ENCODE measurements around the gene WDR77. TPM values are rescaled to one million over a fixed set of nuclear protein-coding genes. Genes with fewer than 3 reads are reported as not detected.

WDR77 gene
- total and polyA plus RNA-seq, 2 of the 13 experiments (the other 11 are each of a cell fraction or from before 2014, with no cell fraction given), result 90.6 to 108 TPM

DNA sequence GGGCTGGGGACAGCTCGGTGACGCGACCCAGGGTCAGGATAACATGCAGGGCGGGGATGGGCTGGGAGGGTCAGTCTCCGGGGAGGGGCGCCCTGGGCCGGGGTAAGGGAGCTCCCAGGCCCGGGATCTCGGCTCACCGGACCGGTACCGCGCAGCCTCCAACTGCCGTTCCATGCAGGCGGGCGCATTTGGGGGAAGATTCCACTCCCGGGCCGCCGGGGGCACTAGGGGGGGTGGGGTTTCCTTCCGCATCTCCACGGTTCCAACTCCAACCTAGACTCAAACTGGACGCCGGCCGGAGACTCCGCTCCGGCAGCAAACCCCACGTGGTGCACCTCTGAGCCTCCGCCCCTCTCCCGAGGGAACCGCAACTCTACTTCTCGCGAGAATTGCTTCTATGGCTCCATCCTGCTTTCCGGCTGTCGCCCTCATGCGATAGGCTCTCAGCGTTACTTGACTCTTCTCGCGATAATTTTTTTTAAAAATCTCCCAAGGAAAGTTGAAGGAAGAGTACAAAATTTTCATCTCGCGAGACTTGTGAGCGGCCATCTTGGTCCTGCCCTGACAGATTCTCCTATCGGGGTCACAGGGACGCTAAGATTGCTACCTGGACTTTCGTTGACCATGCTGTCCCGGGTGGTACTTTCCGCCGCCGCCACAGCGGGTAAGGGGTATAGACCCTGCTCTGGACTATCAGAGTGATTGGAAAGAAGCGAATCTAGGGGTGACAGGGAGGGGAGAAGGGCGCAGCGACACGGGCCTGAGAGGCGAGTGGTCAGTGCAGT is at the start of gene WDR77, which contains the start of gene ATP5PB (continued):
- TF ChIP-seq ZSCAN20 (CRISPR knock-in tag; IDR thresholded peaks at IDR 0.05; ENCODE audit: borderline replicate concordance), result peak; percentile 39; the same call in 1 of the 2 replicates
- no peak for TF ChIP-seq HMG20A (CRISPR knock-in tag; IDR thresholded peaks at IDR 0.05; ENCODE audit: borderline replicate concordance)
- TF ChIP-seq POLR2AphosphoS5 (IDR thresholded peaks at IDR 0.05; ENCODE audit: low read depth, low read length), result peak; percentile 85
- 0 out of 2 replicates have a peak, but pooled peaks have one; percentile 28 for TF ChIP-seq AHR (CRISPR knock-in tag; IDR thresholded peaks at IDR 0.05)
- peak; percentile 64 for TF ChIP-seq RBFOX2 (IDR thresholded peaks at IDR 0.05; ENCODE audit: low read depth, low read length)
- TF ChIP-seq KLF11 (CRISPR knock-in tag; IDR thresholded peaks at IDR 0.05), result 0 out of 2 replicates have a peak, but pooled peaks have one; percentile 24
- no peak for TF ChIP-seq ZNF737 (CRISPR knock-in tag; IDR thresholded peaks at IDR 0.05; ENCODE audit: borderline replicate concordance)
- TF ChIP-seq ISL2 (CRISPR knock-in tag; IDR thresholded peaks at IDR 0.05), result peak; percentile 40; the same call in 1 of the 2 replicates
- no peak for TF ChIP-seq SOX13 (IDR thresholded peaks at IDR 0.05)
- TF ChIP-seq SOX13 (CRISPR knock-in tag; conservative IDR thresholded peaks at IDR 0.05 in 1 of 2, IDR thresholded peaks at IDR 0.05 in 1 of 2), result 0 out of 4 replicates have a peak, but pooled peaks of 1 of the 2 experiments have one; percentile 7
- peak; percentile 55; the same call in 1 of the 2 replicates for TF ChIP-seq ZNF589 (CRISPR knock-in tag; conservative IDR thresholded peaks at IDR 0.05)
- TF ChIP-seq KLF9 (CRISPR knock-in tag; IDR thresholded peaks at IDR 0.05; ENCODE audit: low read depth), result peak; percentile 84
- TF ChIP-seq GZF1 (CRISPR knock-in tag; IDR thresholded peaks at IDR 0.05), result 0 out of 2 replicates have a peak, but pooled peaks have one; percentile 35
- TF ChIP-seq IKZF4 (CRISPR knock-in tag; IDR thresholded peaks at IDR 0.05; ENCODE audit: borderline replicate concordance, low read depth, not compliant biosample characterization), result no peak
- TF ChIP-seq ATF3 (CRISPR knock-in tag; IDR thresholded peaks at IDR 0.05), result no peak
- TF ChIP-seq NR2F2 (IDR thresholded peaks at IDR 0.05; ENCODE audit: borderline replicate concordance, low read depth), result 0 out of 2 replicates have a peak, but pooled peaks have one; percentile 14
- peak; percentile 38; the same call in 1 of the 2 replicates for TF ChIP-seq JUNB (CRISPR knock-in tag; IDR thresholded peaks at IDR 0.05; ENCODE audit: borderline replicate concordance)
- TF ChIP-seq NFRKB (IDR thresholded peaks at IDR 0.05), result peak; percentile 48; the same call in 1 of the 2 replicates
- TF ChIP-seq TCF7L2 (IDR thresholded peaks at IDR 0.05; ENCODE audit: low read depth, low read length), result no peak
- TF ChIP-seq HNRNPL (IDR thresholded peaks at IDR 0.05; ENCODE audit: low read depth, low read length), result no peak
- TF ChIP-seq ZNF205 (CRISPR knock-in tag; IDR thresholded peaks at IDR 0.05), result peak; percentile 65; the same call in 1 of the 2 replicates
- peak; percentile 58 to 79; a peak in 3 of 4 replicates for TF ChIP-seq HMGXB4 (CRISPR knock-in tag; IDR thresholded peaks at IDR 0.05; ENCODE audit: borderline replicate concordance in 1 of 2, low read depth in 1 of 2)
- TF ChIP-seq, protein P1, sequence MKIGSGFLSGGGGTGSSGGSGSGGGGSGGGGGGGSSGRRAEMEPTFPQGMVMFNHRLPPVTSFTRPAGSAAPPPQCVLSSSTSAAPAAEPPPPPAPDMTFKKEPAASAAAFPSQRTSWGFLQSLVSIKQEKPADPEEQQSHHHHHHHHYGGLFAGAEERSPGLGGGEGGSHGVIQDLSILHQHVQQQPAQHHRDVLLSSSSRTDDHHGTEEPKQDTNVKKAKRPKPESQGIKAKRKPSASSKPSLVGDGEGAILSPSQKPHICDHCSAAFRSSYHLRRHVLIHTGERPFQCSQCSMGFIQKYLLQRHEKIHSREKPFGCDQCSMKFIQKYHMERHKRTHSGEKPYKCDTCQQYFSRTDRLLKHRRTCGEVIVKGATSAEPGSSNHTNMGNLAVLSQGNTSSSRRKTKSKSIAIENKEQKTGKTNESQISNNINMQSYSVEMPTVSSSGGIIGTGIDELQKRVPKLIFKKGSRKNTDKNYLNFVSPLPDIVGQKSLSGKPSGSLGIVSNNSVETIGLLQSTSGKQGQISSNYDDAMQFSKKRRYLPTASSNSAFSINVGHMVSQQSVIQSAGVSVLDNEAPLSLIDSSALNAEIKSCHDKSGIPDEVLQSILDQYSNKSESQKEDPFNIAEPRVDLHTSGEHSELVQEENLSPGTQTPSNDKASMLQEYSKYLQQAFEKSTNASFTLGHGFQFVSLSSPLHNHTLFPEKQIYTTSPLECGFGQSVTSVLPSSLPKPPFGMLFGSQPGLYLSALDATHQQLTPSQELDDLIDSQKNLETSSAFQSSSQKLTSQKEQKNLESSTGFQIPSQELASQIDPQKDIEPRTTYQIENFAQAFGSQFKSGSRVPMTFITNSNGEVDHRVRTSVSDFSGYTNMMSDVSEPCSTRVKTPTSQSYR (CRISPR knock-in tag; IDR thresholded peaks at IDR 0.05; ENCODE audit: borderline replicate concordance), result no peak
- TF ChIP-seq ZNF331 (CRISPR knock-in tag; IDR thresholded peaks at IDR 0.05), result no peak
- TF ChIP-seq ZNF230 (CRISPR knock-in tag; IDR thresholded peaks at IDR 0.05), result peak; percentile 17; the same call in 1 of the 2 replicates

All from HepG2 (cell line).